PC-3 (cell line): ENCODE measurements around the gene NFIX. TPM values are rescaled to one million over a fixed set of nuclear protein-coding genes. Genes with fewer than 3 reads are reported as not detected.

ENCODE experiments used
- ATAC-seq: fragments of 200-7000 bp; cut with Tn5 transposase; 2 replicates; pipeline ENCODE4 v1.9.1; 2020; ENCODE audit warnings: mild to moderate bottlenecking, moderate library complexity
- BruUV-seq: library from RNA; stranded (reverse); fragments of 400-500 nt; replicated peaks from 2 replicates; lab custom pipeline; 2021; lab: Mats Ljungman, UMichigan
- CTCF ChIA-PET: fragments of 300-600 bp; sonication (Branson Sonifier 250); formaldehyde crosslinking; loops from one replicate; lab custom pipeline; 2022; ENCODE audit warnings: antibody characterized with exemption; lab: Charles Lee
- POLR2A ChIA-PET: fragments of 300-600 bp; sonication (Branson Sonifier 250); formaldehyde crosslinking; loops from one replicate; lab custom pipeline; 2022; ENCODE audit warnings: antibody characterized with exemption; ENCODE audit not compliant: unreplicated experiment; lab: Charles Lee
- DNase-seq: peaks from one replicate; pipeline ENCODE4 v3.0.0-alpha.2; 2015
- H2AFZ ChIP-seq: fragments of 300-600 bp; sonication (generic); 2 replicates; pipeline ENCODE4 v1.6.0; 2016; ENCODE audit warnings: antibody characterized with exemption, low read length
- H3F3A ChIP-seq: fragments of 300-600 bp; sonication (generic); one replicate; pipeline ENCODE4 v1.6.0; 2017; ENCODE audit warnings: antibody characterized with exemption, low read length, control low read depth, mild to moderate bottlenecking; ENCODE audit not compliant: unreplicated experiment
- H3K27ac ChIP-seq: fragments of 300-600 bp; sonication (generic); 2 replicates; pipeline ENCODE4 v1.5.1; 2016; ENCODE audit warnings: mild to moderate bottlenecking, low read length
- H3K27me3 ChIP-seq: fragments of 300-600 bp; sonication (generic); 2 replicates; pipeline ENCODE4 v1.6.1; 2016; ENCODE audit warnings: low read length, mixed read lengths
- H3K36me3 ChIP-seq: fragments of 300-600 bp; sonication (generic); 2 replicates; pipeline ENCODE4 v1.6.1; 2016; ENCODE audit warnings: low read depth, mixed run types, low read length, mixed read lengths
- H3K4me1 ChIP-seq: fragments of 300-600 bp; sonication (generic); 2 replicates; pipeline ENCODE4 v1.5.1; 2016; ENCODE audit warnings: low read length; ENCODE audit not compliant: insufficient read depth
- H3K4me2 ChIP-seq: fragments of 300-600 bp; sonication (generic); 2 replicates; pipeline ENCODE4 v1.6.0; 2016; ENCODE audit warnings: low read length
- H3K4me3 ChIP-seq: fragments of 300-600 bp; sonication (generic); 2 replicates; pipeline ENCODE4 v1.5.1; 2016; ENCODE audit warnings: mild to moderate bottlenecking, low read length, mixed read lengths
- H3K79me2 ChIP-seq: fragments of 300-600 bp; sonication (generic); 2 replicates; pipeline ENCODE4 v1.6.1; 2017; ENCODE audit warnings: low read length, mixed read lengths
- H3K9ac ChIP-seq: fragments of 300-600 bp; sonication (generic); 2 replicates; pipeline ENCODE4 v1.6.0; 2016; ENCODE audit warnings: mild to moderate bottlenecking, low read length
- H3K9me2 ChIP-seq: fragments of 300-600 bp; sonication (generic); replicated peaks from 2 replicates; pipeline ENCODE4 v1.6.1; 2016; ENCODE audit warnings: mixed run types, low read length, mixed read lengths
- H3K9me3 ChIP-seq: fragments of 300-600 bp; sonication (generic); 2 replicates; pipeline ENCODE4 v1.6.1; 2016; ENCODE audit warnings: low read length, mixed read lengths
- H4K20me1 ChIP-seq: fragments of 300-600 bp; sonication (generic); 2 replicates; pipeline ENCODE4 v1.6.1; 2016; ENCODE audit warnings: low read length, mixed read lengths
- EZH2 ChIP-seq: fragments of 300-600 bp; sonication (generic); IDR thresholded peaks from one replicate; pipeline ENCODE4 v1.6.1; 2017; ENCODE audit warnings: antibody characterized with exemption, mild to moderate bottlenecking, low read length; ENCODE audit not compliant: unreplicated experiment
- EZH2phosphoT487 ChIP-seq: fragments of 300-600 bp; sonication (generic); IDR thresholded peaks from 2 replicates; pipeline ENCODE4 v1.6.1; 2018; ENCODE audit warnings: mild to moderate bottlenecking, antibody characterized with exemption, low read length, borderline replicate concordance
- intact Hi-C: fragments of 100-400 bp; cut with micrococcal nuclease; formaldehyde crosslinking; loops from 2 replicates; pipeline ENCODE4 v1.9.0; 2023
- total RNA-seq: library from RNA; depleted of rRNA; stranded (reverse); fragments of >200 nt; gene quantifications from 2 replicates; pipeline ENCODE4 v1.2.3, GENCODE V29; 2014
- TF ChIP-seq, protein P1 (sequence below): fragments of 300-600 bp; sonication (generic); conservative IDR thresholded peaks from 2 replicates; pipeline ENCODE4 v1.5.1; 2017; ENCODE audit warnings: antibody characterized with exemption, low read depth, mild to moderate bottlenecking, low read length

Gene NFIX
- total RNA-seq, 1 experiment from 2014 or later: 43.3 TPM

- Histone ChIP-seq H3F3A (no peaks in the 10 kb centered on the region), H3K4me2 (no peak overlapping the region), H2AFZ (no peak overlapping the region), H3K4me1 (peaks cover 10% of the 10 kb centered on the region), H3K27ac (no peak overlapping the region), H3K4me3 (no peak overlapping the region), H4K20me1 (peaks cover 7% of the 10 kb centered on the region; the same call in 1 of the 2 replicates), H3K27me3 (no peaks in the 10 kb centered on the region), H3K9me3 (no peaks in the 10 kb centered on the region), H3K79me2 (peaks cover 94% of the 10 kb centered on the region), H3K9me2 (no peaks in the 10 kb centered on the region), H3K9ac (no peak overlapping the region), H3K36me3 (peaks cover 4% of the 10 kb centered on the region; the same call in 1 of the 2 replicates)
- ChIA-PET POLR2A (no interaction called here), CTCF (no interaction called here)
- DNase-seq: no peak
- no peak for TF ChIP-seq EZH2
- TF ChIP-seq EZH2phosphoT487: no peak
- TF ChIP-seq, protein P1, sequence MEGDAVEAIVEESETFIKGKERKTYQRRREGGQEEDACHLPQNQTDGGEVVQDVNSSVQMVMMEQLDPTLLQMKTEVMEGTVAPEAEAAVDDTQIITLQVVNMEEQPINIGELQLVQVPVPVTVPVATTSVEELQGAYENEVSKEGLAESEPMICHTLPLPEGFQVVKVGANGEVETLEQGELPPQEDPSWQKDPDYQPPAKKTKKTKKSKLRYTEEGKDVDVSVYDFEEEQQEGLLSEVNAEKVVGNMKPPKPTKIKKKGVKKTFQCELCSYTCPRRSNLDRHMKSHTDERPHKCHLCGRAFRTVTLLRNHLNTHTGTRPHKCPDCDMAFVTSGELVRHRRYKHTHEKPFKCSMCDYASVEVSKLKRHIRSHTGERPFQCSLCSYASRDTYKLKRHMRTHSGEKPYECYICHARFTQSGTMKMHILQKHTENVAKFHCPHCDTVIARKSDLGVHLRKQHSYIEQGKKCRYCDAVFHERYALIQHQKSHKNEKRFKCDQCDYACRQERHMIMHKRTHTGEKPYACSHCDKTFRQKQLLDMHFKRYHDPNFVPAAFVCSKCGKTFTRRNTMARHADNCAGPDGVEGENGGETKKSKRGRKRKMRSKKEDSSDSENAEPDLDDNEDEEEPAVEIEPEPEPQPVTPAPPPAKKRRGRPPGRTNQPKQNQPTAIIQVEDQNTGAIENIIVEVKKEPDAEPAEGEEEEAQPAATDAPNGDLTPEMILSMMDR: no peak
- no TSS peak for BruUV-seq
- no peak for ATAC-seq
- intact Hi-C loops: loop anchor here (1.0 kb wide), 1 partner anchor 21 kb away; no protein-coding TSS in a partner anchor
Measured at GRCh38 chr19:13001166-13001501, 5.9 kb downstream of the NFIX start.

GRCh38 chr19:13001502-13002165 lies 6.4 kb downstream of the NFIX start:
- no peak for ATAC-seq
- peaks cover 94% of the 10 kb centered on the region for H3K79me2 ChIP-seq

More at GRCh38 chr19:13001502-13002165, 6.4 kb downstream of the NFIX start:
- DNase-seq: no peak
- CTCF ChIA-PET: no interaction called here
- no peaks in the 10 kb centered on the region for H3K9me2 ChIP-seq
- H4K20me1 ChIP-seq: peaks cover 7% of the 10 kb centered on the region; the same call in 1 of the 2 replicates
- peaks cover 4% of the 10 kb centered on the region; the same call in 1 of the 2 replicates for H3K36me3 ChIP-seq
- no peak overlapping the region for H3K27ac ChIP-seq
- POLR2A ChIA-PET: no interaction called here
- intact Hi-C loops: loop anchor here (1.0 kb wide), 1 partner anchor 21 kb away; no protein-coding TSS in a partner anchor
- H3K27me3 ChIP-seq: no peaks in the 10 kb centered on the region
- H3K4me2 ChIP-seq: no peak overlapping the region
- no peak overlapping the region for H3K4me3 ChIP-seq
- TF ChIP-seq, protein P1: no peak
- no peak for TF ChIP-seq EZH2phosphoT487
- TF ChIP-seq EZH2: no peak
- peaks cover 10% of the 10 kb centered on the region for H3K4me1 ChIP-seq
- no TSS peak for BruUV-seq
- H3K9ac ChIP-seq: no peak overlapping the region
- no peaks in the 10 kb centered on the region for H3K9me3 ChIP-seq
- no peak overlapping the region for H2AFZ ChIP-seq
- H3F3A ChIP-seq: no peaks in the 10 kb centered on the region
